ENCODE results near the gene MPRIP.
"Not testable (repeated sequence)": the region's sequence is repeated elsewhere in the genome, so short reads cannot be mapped to it uniquely, and the experiment has no call there.

Gene MPRIP

GRCh38 chr17:17168401-17168800, 126.1 kb downstream of the MPRIP start:
- DNase-seq (ENCODE audit: low read depth) = no peak

- no peak for DNase-seq (ENCODE audit: low read depth)
Measured at GRCh38 chr17:17169396-17169795, 127.1 kb downstream of the MPRIP start.

- DNase-seq (ENCODE audit: low read depth) = peak; percentile 12
Measured at GRCh38 chr17:17170346-17170985, 128.2 kb downstream of the MPRIP start.

- no peak for DNase-seq (ENCODE audit: low read depth)
Measured at GRCh38 chr17:17171186-17171585, 128.9 kb downstream of the MPRIP start.

GRCh38 chr17:17172001-17172939, 130.0 kb downstream of the MPRIP start:
- DNase-seq (ENCODE audit: low read depth) = no peak

- no peak for DNase-seq (ENCODE audit: low read depth)
Measured at GRCh38 chr17:17172990-17173389, 130.7 kb downstream of the MPRIP start.

GRCh38 chr17:17173921-17174320, 131.7 kb downstream of the MPRIP start:
- no peak for DNase-seq (ENCODE audit: low read depth)

GRCh38 chr17:17175340-17175739, 133.1 kb downstream of the MPRIP start:
- no peak for DNase-seq (ENCODE audit: low read depth)

GRCh38 chr17:17175917-17176316, 133.7 kb downstream of the MPRIP start:
- DNase-seq (ENCODE audit: low read depth) = no peak

GRCh38 chr17:17176341-17176740, 134.1 kb downstream of the MPRIP start:
- DNase-seq (ENCODE audit: low read depth) = no peak

GRCh38 chr17:17177176-17177575, 134.9 kb downstream of the MPRIP start:
- DNase-seq (ENCODE audit: low read depth) = no peak

- no peak for DNase-seq (ENCODE audit: low read depth)
Measured at GRCh38 chr17:17179371-17179827, 137.1 kb downstream of the MPRIP start.

GRCh38 chr17:17180141-17180603, 137.9 kb downstream of the MPRIP start:
- DNase-seq (ENCODE audit: low read depth) = no peak

- no peak for DNase-seq (ENCODE audit: low read depth)
Measured at GRCh38 chr17:17180741-17181525, 138.7 kb downstream of the MPRIP start.

- DNase-seq (ENCODE audit: low read depth) = no peak
Measured at GRCh38 chr17:17181666-17182597, 139.7 kb downstream of the MPRIP start.

- no peak for DNase-seq (ENCODE audit: low read depth)
Measured at GRCh38 chr17:17182598-17183136, 140.4 kb downstream of the MPRIP start.

- DNase-seq (ENCODE audit: low read depth) = no peak
Measured at GRCh38 chr17:17183744-17184143, 141.5 kb downstream of the MPRIP start.

- DNase-seq (ENCODE audit: low read depth) = not testable (repeated sequence)
Measured at GRCh38 chr17:17184985-17185757, 142.9 kb downstream of the MPRIP start.

- DNase-seq (ENCODE audit: low read depth) = peak; percentile 17
Measured at GRCh38 chr17:17186051-17186450, 143.8 kb downstream of the MPRIP start.
